Stimulated activated CD8-positive, alpha-beta memory T cell treated with anti-CD3 and anti-CD28 coated beads, Interleukin-4, amount 100 ng/mL, for 48 hours (primary cell): ENCODE measurements around the gene SELENON.

ENCODE experiments used
- DNase-seq: peaks from one replicate; pipeline ENCODE4 v3.0.0-alpha.2; 2020

SELENON gene

GRCh38 chr1:25866288-25866687 is 66.3 kb downstream of the SELENON start:
- DNase-seq = no peak

- DNase-seq = no peak
Observed at GRCh38 chr1:25867210-25867991, 67.4 kb downstream of the SELENON start.
